HG03378 (cell line): ENCODE measurements around the gene FADS1.

Source experiments
- ATAC-seq: cut with Tn5 transposase; IDR thresholded peaks from one replicate; pipeline ENCODE4 v1.9.1; 2021; ENCODE audit warnings: mild to moderate bottlenecking, moderate library complexity; ENCODE audit not compliant: unreplicated experiment

Gene FADS1

GRCh38 chr11:61827571-61828378 is 11.0 kb upstream of the FADS1 start, which contains the start of gene FADS2:
FADS2 (plus strand) TSS chr11:61828300; CDS start chr11:61828391, 91 bp downstream.
- ATAC-seq: peak; percentile 51

- peak; percentile 3 for ATAC-seq
Measured at GRCh38 chr11:61826930-61827570, 10.2 kb upstream of the FADS1 start.

GRCh38 chr11:61820174-61820573 is 3.4 kb upstream of the FADS1 start:
- no peak for ATAC-seq

GRCh38 chr11:61817471-61818202 is 834 bp upstream of the FADS1 start:
- no peak for ATAC-seq

GRCh38 chr11:61815790-61816735 is 740 bp downstream of the FADS1 start:
- peak; percentile 29 for ATAC-seq

- ATAC-seq: peak; percentile 46
Measured at GRCh38 chr11:61814958-61815789, 1.6 kb downstream of the FADS1 start.

GRCh38 chr11:61814247-61814957 is 2.4 kb downstream of the FADS1 start:
- ATAC-seq: no peak

GRCh38 chr11:61812736-61813411 is 3.9 kb downstream of the FADS1 start:
- ATAC-seq: no peak

- ATAC-seq: no peak
Measured at GRCh38 chr11:61811831-61812230, 5.0 kb downstream of the FADS1 start.

- ATAC-seq: no peak
Measured at GRCh38 chr11:61810671-61811175, 6.1 kb downstream of the FADS1 start.

GRCh38 chr11:61806785-61807184 is 10.0 kb downstream of the FADS1 start:
- ATAC-seq: no peak

GRCh38 chr11:61805146-61805545 is 11.7 kb downstream of the FADS1 start:
- ATAC-seq: no peak

- no peak for ATAC-seq
Measured at GRCh38 chr11:61803889-61804647, 12.7 kb downstream of the FADS1 start.

GRCh38 chr11:61802605-61803004 is 14.2 kb downstream of the FADS1 start:
- ATAC-seq: no peak

GRCh38 chr11:61800331-61801281 is 16.2 kb downstream of the FADS1 start:
- ATAC-seq: no peak

GRCh38 chr11:61799665-61800284 is 17.0 kb downstream of the FADS1 start:
- no peak for ATAC-seq
